ENCODE data around the gene TMEM132D.
"Not testable (repeated sequence)": the region's sequence is repeated elsewhere in the genome, so short reads cannot be mapped to it uniquely, and the experiment has no call there.

The TMEM132D gene

DNA sequence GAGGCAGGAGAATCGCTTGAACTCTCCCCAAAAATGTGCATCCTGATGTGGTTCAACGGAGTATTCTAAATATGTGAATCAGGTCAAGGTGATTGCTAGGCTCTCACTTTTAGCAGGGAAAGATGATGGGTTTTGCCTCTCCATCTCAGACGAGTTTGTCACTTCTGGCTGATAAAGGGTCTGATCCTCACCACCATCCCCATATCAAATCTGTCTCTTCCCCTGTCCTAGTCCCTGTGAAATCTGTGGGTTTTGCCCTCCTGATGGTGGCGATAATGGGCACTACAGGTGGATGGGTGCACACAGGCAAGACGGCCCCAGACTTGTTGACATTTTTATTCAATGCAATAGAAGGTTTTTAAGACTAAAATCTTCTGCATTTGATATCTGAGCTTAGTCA is 665.9 kb downstream of the TMEM132D start:
- no peak for DNase-seq (ENCODE audit: low spot score)

GRCh38 chr12:129234209-129234608 is 669.6 kb downstream of the TMEM132D start:
- no peak for DNase-seq (ENCODE audit: low spot score)

DNA sequence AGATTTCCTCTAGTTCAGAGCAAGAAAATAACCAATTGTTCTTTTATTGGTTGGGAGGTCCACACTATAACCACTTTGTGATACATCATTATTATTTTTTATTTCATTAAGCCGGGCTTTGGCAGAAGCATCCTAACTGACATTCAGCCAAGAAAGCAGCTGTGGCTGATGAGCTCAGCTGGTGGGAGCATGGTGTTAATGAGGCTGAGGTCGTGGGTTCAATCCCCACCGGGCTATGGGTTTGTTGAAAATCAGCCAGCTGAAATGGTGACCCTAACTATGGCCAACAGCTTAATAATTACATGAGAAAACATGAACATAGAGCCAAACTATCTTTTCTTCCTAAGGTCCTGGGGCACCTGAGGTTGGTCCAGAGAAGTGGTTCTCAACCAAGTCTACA is 672.3 kb downstream of the TMEM132D start:
- DNase-seq (ENCODE audit: low spot score), result no peak

GRCh38 chr12:129230995-129231394 is 672.8 kb downstream of the TMEM132D start:
- no peak for DNase-seq (ENCODE audit: low spot score)

DNA sequence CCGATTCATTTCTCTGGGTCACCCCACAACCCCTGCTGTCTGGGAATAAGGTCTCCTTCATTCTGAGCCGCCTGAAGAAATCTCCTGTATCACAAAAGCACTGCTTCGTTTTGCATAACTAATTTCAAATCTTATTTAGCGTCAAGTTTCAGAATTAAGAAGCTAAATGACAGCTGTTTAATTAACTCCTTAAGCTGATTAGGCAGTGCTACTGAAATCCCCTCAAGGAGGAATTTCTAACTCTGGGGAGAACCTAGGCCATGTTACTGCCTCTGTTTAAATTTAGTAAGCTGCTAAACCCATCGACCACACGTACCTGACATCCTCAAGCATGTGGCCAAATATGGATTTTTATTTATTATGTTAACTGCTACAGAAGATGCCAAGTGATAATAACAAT is 677.0 kb downstream of the TMEM132D start:
- DNase-seq (ENCODE audit: low spot score), result no peak

DNA sequence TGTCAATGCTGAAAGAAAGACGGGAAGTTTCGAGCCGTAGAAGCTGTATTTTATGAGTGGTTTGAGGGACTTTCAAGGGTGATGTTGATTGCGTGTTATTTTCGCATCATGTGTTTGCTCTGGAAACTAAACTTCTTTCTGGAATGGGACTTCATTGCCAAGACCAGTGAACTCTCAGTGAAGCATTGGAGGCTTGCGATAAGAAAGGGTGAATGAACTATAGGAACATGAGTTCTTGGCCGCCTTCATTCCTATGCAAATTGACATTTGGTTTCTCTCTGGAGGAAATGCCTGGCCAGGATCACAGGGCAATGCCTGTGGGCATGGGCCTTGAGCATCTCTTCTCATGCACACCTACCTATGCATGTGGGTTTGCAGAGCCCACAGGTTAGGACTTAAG is 677.8 kb downstream of the TMEM132D start:
- no peak for DNase-seq (ENCODE audit: low spot score)

- no peak for DNase-seq (ENCODE audit: low spot score)
Measured at GRCh38 chr12:129215556-129215955, 688.3 kb downstream of the TMEM132D start.

DNA sequence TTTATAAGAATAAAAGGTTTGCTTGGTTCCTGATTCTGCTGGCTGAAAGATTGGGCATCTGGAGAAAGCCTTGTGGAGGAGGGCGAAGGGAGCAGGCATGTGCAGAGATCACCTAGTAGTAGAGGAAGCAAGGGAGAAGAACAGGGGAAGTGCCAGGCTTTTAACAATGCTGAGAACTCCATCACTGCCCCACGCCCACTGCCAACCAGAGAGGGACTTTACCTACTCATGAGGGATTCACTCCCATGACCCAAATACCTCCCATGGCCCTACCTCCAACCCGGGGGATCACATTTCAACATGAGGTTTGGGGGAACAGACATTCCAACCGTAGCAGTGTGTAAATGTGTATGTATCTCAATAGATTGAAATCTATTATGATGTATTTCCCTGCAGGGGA is 690.3 kb downstream of the TMEM132D start:
- DNase-seq (ENCODE audit: low spot score), result no peak

DNA sequence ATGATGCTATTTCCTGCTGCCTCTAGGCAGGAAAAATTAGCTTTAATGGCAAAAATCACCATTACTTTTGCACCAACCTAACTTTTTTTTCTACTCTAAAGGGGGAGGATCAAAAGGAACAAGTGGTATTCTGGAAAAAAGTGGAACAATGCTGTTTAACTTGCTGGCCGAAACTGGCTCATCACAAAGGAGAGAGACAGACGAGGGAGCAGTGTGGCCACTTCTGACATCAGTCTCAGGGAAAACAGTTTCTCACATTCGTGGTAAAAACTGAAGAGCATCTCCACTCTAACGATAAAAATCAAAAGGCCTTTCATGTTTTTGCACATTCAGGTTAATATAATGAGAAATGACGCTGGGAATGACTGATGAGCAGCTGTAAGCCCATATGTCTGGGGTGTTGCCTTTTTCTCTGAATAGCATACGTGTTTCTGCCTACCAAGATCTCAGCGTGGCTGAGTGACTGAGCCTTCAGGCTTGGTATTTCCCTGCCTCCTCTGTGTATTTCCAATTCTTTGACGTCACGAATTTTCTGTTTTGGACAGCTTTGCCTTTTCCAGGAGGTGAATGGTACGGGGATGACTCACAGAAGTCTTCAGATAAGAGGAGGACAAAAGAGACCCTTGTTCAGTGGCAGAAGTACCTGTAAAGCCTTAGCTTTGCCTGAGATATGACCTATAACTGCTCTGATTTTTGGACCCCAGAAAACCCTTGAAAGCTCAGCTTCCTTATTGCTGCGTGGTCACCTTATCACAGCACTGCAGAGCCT is 691.8 kb downstream of the TMEM132D start:
- DNase-seq (ENCODE audit: low spot score), result no peak

- DNase-seq (ENCODE audit: low spot score), result no peak
Measured at GRCh38 chr12:129208566-129208965, 695.3 kb downstream of the TMEM132D start.

DNA sequence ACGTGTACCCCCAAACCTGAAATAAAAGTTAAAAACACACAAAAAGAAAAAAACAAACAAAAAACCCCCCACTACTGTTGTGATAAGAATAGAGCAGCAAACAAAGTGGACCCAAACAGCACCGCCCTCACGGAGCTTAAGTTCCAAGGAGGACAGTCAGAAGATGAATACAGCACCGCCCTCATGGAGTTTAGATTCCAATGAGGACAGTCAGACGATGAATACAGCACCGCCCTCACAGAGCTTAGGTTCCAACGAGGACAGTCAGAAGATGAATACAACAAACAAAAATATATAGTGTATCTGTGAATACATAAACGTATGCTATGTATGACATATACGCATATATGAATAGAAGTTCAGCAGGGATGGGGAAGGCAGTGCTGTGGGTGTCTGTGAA is 696.7 kb downstream of the TMEM132D start:
- DNase-seq (ENCODE audit: low spot score), result no peak

DNA sequence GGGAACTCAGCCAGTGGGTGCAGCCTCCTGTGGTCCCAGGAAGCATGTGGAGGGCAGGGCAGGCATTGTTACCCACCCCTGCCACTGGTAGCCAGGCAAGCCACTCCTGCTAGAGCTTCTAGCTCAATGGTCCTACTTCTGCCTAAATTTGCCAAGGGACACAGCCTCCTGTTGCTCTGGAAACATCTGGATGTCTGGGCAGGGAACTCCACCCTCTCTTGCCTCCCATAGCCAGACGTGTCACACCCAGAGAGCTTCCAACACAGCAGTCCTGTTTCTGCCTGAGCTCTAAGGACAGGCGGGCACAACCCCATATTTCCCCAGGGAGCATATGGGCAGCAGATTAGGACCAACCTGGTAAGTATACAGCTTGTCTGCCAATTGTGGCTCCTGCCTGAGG is 700.4 kb downstream of the TMEM132D start:
- no peak for DNase-seq (ENCODE audit: low spot score)

GRCh38 chr12:129202109-129202814 is 701.6 kb downstream of the TMEM132D start:
- no peak for DNase-seq (ENCODE audit: low spot score)

DNA sequence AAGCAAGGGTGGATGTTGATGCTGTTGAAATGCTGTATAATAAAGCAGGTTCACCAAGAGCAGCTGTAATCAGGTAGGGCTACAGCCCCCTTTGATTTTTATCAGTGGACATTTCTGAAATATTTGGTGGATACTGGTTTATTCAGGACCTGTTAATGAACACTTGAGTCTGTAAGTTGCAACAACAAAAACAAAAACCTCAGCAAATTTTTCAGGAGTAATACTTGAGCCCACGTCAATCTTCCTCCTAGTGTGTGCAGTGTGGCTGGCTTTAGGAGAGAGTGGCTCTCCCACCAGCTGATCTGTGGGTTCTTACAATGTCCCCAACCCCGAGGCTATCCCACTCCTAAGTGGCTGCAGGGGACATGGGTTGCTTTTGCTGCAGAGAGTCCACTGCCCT is 702.8 kb downstream of the TMEM132D start:
- DNase-seq (ENCODE audit: low spot score), result no peak

DNA sequence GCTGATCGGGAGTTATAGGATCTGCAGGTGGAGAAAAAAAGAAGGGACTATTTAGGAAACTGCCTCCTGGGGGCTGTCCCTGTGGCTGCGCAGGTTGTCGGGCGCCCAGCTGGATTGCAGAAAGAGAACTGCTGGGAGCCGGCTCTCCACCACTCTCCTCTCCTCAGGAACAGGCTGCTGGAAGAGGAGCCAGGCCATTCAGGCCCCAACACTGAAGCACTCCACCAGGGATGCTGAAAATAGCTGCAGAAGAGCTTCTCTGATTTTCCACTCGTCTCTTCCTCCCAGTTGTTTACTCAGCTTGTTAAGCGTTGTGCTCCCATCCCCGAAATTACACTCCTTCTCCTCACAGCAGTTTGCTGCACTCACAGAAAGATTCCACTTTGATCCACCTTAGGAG is 703.2 kb downstream of the TMEM132D start:
- no peak for DNase-seq (ENCODE audit: low spot score)

DNA sequence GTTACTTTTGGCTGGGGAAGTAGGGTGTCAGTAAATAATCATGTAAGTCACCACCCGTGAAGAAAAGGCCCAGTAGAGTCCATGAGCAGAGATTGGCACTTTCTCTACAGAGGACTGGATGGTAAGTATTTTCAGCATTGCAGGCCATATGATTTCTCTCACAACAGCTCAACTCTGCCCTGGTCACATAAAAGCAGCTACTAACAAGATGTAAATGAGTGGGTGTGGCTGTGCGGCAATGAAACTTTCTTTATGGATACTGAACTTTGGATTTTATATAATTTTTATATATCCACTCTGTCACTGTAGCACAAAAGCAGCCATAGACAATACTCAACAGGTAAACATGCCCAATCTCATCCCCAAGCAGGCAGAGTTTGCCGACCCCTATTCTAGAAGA is 706.9 kb downstream of the TMEM132D start:
- DNase-seq (ENCODE audit: low spot score), result no peak

- DNase-seq (ENCODE audit: low spot score), result no peak
Measured at GRCh38 chr12:129195081-129195480, 708.7 kb downstream of the TMEM132D start.

DNA sequence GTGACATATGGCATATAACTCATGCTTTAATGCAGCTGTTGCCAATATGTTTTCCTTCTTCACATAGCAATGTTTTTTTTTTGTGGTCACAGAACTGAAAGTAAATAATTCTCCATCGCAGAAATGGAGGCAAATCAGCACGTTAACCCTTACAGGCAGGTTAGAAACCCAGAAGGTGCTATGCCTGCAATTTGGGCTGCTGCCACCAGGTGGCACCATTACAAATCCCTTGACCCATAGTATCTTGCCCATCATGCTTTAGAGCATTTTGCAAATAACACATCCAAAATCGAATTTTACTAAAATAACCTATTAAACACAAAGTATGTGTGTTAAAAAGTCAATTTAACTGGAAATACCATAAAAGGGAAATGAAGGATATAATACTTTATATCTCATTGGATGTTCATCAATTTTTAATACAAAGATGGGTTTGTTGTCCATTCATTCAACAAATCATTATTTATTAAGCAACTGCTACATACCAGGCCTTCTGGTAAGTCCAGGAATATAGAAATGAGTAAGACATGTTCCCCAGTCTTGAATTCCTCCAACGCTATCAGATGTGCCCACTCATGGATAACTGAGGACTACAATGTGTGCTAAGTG is 710.5 kb downstream of the TMEM132D start:
- DNase-seq (ENCODE audit: low spot score), result no peak

GRCh38 chr12:129190827-129191226 is 713.0 kb downstream of the TMEM132D start:
- DNase-seq (ENCODE audit: low spot score), result no peak

DNA sequence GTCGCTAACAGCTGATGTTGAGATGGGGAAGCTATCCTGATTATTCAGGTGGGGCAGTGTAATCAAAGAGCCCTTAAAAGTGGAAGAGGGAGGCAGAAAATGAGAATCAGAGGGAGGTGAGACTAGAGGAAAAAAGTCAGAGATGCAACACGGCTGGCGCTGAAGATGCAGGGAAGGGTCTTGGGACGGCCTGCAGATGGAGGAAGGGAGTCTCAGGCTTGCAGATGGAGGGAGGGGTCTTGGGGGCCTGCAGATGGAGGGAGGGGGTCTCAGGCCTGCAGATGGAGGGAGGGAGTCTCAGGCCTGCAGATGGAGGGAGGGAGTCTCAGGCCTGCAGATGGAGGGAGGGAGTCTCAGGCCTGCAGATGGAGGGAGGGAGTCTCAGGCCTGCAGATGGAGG is 713.9 kb downstream of the TMEM132D start:
- DNase-seq (ENCODE audit: low spot score), result not testable (repeated sequence)

GRCh38 chr12:129186952-129187351 is 716.9 kb downstream of the TMEM132D start:
- no peak for DNase-seq (ENCODE audit: low spot score)

DNA sequence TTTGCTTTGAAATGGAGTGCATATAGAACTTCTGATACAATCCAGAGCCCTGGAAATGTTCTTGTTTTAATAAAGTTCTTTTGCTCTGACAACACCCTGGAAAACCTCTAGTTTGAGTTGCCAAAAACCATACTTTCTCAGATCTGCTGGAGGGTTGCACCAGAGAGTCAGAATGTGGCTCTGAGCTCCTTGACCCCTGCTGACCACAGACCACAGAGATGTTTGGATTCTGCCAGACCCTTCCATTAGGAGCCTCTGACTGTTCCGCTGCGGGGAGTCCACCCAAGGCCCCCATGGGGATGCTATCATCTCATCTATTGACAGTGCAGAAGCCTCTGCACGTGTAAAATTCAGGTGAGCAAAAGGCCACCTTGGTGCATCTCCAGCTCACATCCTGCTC is 718.0 kb downstream of the TMEM132D start:
- DNase-seq (ENCODE audit: low spot score), result no peak
